K562 (cell line): ENCODE results near the gene RAE1. TPM values are rescaled to one million over a fixed set of nuclear protein-coding genes. Genes with fewer than 3 reads are reported as not detected.

ENCODE experiments used
- ATAC-seq: fragments of 200-7000 bp; cut with Tn5 transposase; 3 replicates; pipeline ENCODE4 v1.9.1; 2020; ENCODE audit warnings: moderate library complexity
- BruUV-seq: library from RNA; stranded (reverse); fragments of 400-500 nt; replicated peaks from 2 replicates; lab custom pipeline; 2021; lab: Mats Ljungman, UMichigan
- CTCF ChIA-PET: fragments of 300-600 bp; formaldehyde crosslinking; extraction: SDS; loops from one replicate; lab custom pipeline; 2021; ENCODE audit warnings: low intra/inter-chr PET ratio; lab: Yijun Ruan, JAX
- POLR2A ChIA-PET: fragments of 300-600, 350-650 bp; sonication (Branson Sonifier 250); formaldehyde crosslinking; extraction: SDS; loops from one replicate; lab custom pipeline; 2021; ENCODE audit warnings: antibody characterized with exemption, inconsistent platforms; lab: Yijun Ruan, JAX
- DNase-seq, 4 experiments: peaks; one replicate each; pipeline versions ENCODE4 v3.0.0 to v3.0.0-alpha.2; 2011 to 2018; ENCODE audit warnings: low spot score in 3 of 4, mixed read lengths in 3 of 4; ENCODE audit errors: extremely low read depth in 1 of 4
- FAIRE-seq: peaks from 2 replicates; lab custom pipeline; 2011; peaks lifted over from hg19 to GRCh38; lab: Jason Lieb, UNC
- H2AFZ ChIP-seq: 2 replicates; pipeline ENCODE4 v1.6.0; 2011; ENCODE audit warnings: low read depth, low read length, control low read depth, inconsistent platforms
- H3K27ac ChIP-seq: fragments of 200-600 bp; 3 replicates; pipeline ENCODE4 v1.8.0; 2011; ENCODE audit warnings: low read depth, mild to moderate bottlenecking, control low read depth, inconsistent platforms, low read length, moderate library complexity, mixed read lengths; ENCODE audit errors: extremely low read depth
- H3K27me3 ChIP-seq, 2 experiments: fragments of 300-600 bp in 1 of 2; 2 replicates in 1 of 2; 3 replicates in 1 of 2; pipeline versions ENCODE4 v1.6.0 to v1.8.0; 2011; ENCODE audit warnings: inconsistent platforms in 2 of 2, low read length in 2 of 2, mild to moderate bottlenecking in 1 of 2, mixed read lengths in 1 of 2, moderate library complexity in 1 of 2; ENCODE audit not compliant: control insufficient read depth in 2 of 2, insufficient read depth in 2 of 2
- H3K36me3 ChIP-seq: fragments of 300-600 bp; 3 replicates; pipeline ENCODE4 v1.8.0; 2011; ENCODE audit warnings: mild to moderate bottlenecking, low read length, inconsistent platforms; ENCODE audit not compliant: control insufficient read depth, insufficient read depth
- H3K4me1 ChIP-seq, 2 experiments: fragments of 200-600 bp in 1 of 2; replicated peaks in 1 of 2; 2 replicates in 1 of 2; 3 replicates in 1 of 2; pipeline versions ENCODE4 v1.5.1 to v1.8.0; 2011; ENCODE audit warnings: inconsistent platforms in 2 of 2, low read length in 2 of 2, mild to moderate bottlenecking in 1 of 2, mixed read lengths in 1 of 2, moderate library complexity in 1 of 2; ENCODE audit not compliant: control insufficient read depth in 2 of 2, insufficient read depth in 2 of 2
- H3K4me2 ChIP-seq: 2 replicates; pipeline ENCODE4 v1.6.1; 2011; ENCODE audit warnings: low read length, control low read depth, inconsistent platforms, mixed read lengths; ENCODE audit not compliant: insufficient read depth
- H3K4me3 ChIP-seq: fragments of 200-600 bp; sonication (generic), shearing (Covaris generic); 2 replicates; pipeline ENCODE4 v1.5.1; 2016; ENCODE audit warnings: control low read depth, inconsistent platforms
- H3K79me2 ChIP-seq: fragments of 200-600 bp; 3 replicates; pipeline ENCODE4 v1.8.0; 2011; ENCODE audit warnings: low read length, inconsistent platforms; ENCODE audit not compliant: control insufficient read depth, insufficient read depth
- H3K9ac ChIP-seq, 2 experiments: 2 replicates each; pipeline versions ENCODE4 v1.6.0 to v1.6.1; 2011; ENCODE audit warnings: low read depth in 2 of 2, low read length in 2 of 2, control low read depth in 1 of 2, inconsistent platforms in 1 of 2, mild to moderate bottlenecking in 1 of 2, mixed read lengths in 1 of 2; ENCODE audit not compliant: insufficient read depth in 1 of 2
- H3K9me1 ChIP-seq: one replicate; pipeline ENCODE4 v1.6.0; 2011; ENCODE audit warnings: inconsistent platforms, mild to moderate bottlenecking, low read length, moderate library complexity; ENCODE audit not compliant: control insufficient read depth, insufficient read depth
- H3K9me3 ChIP-seq: replicated peaks from 2 replicates; pipeline ENCODE4 v1.5.1; 2011; ENCODE audit warnings: low read depth, low read length, inconsistent platforms; ENCODE audit not compliant: control insufficient read depth, insufficient read depth
- H4K20me1 ChIP-seq: replicated peaks from 2 replicates; pipeline ENCODE4 v1.6.1; 2011; ENCODE audit warnings: low read length, inconsistent platforms, mixed read lengths; ENCODE audit not compliant: control insufficient read depth, insufficient read depth
- BMI1 ChIP-seq: fragments of 150-350 bp; IDR thresholded peaks from 2 replicates; pipeline ENCODE4 v1.6.1; 2014; ENCODE audit warnings: low read length
- CXXC5 ChIP-seq: fragments of 250-450 bp; sonication (Bioruptor Pico); IDR thresholded peaks from 2 replicates; pipeline ENCODE4 v1.8.0; 2022; ENCODE audit warnings: inconsistent platforms, mild to moderate bottlenecking, moderate library complexity
- ETV6 ChIP-seq, 3 experiments: fragments of 150-350 bp in 1 of 3; sonication (generic) in 1 of 3; formaldehyde crosslinking in 1 of 3; IDR thresholded peaks; 2 replicates each; pipeline versions ENCODE4 v1.6.1 to v1.8.0; 2014 to 2022; ENCODE audit warnings: borderline replicate concordance in 2 of 3, low read depth in 2 of 3, antibody characterized with exemption in 1 of 3, low read length in 1 of 3, mild to moderate bottlenecking in 1 of 3, missing genetic modification reagents in 1 of 3
- HMG20B ChIP-seq: fragments of 250-450 bp; sonication (Bioruptor Pico); IDR thresholded peaks from 2 replicates; pipeline ENCODE4 v1.5.0; 2021; ENCODE audit warnings: mild to moderate bottlenecking
- KLF10 ChIP-seq: fragments of 250-450 bp; sonication (Bioruptor Pico); IDR thresholded peaks from 2 replicates; pipeline ENCODE4 v1.6.1; 2021; ENCODE audit warnings: matching md5 sums
- LARP7 ChIP-seq: fragments of 450-650 bp; IDR thresholded peaks from 2 replicates; pipeline ENCODE4 v1.6.1; 2016
- NCOR1 ChIP-seq: fragments of 450-650 bp; IDR thresholded peaks from 2 replicates; pipeline ENCODE4 v1.6.1; 2016; ENCODE audit warnings: mild to moderate bottlenecking, moderate library complexity
- NR2C1 ChIP-seq, 2 experiments: fragments of 450-650 bp; IDR thresholded peaks; 2 replicates each; pipeline ENCODE4 v1.6.1; 2017; ENCODE audit warnings: mild to moderate bottlenecking in 2 of 2, antibody characterized with exemption in 1 of 2, inconsistent platforms in 1 of 2, missing compliant biosample characterization in 1 of 2, missing genetic modification characterization in 1 of 2
- PML ChIP-seq: IDR thresholded peaks from 2 replicates; pipeline ENCODE4 v1.6.1; 2012; ENCODE audit warnings: low read length, inconsistent platforms
- POU5F1 ChIP-seq: fragments of 150-350 bp; IDR thresholded peaks from 2 replicates; pipeline ENCODE4 v1.6.1; 2014; ENCODE audit warnings: borderline replicate concordance, low read length, low read depth, mild to moderate bottlenecking; ENCODE audit not compliant: partially characterized antibody
- RBFOX2 ChIP-seq: fragments of 200-400 bp; formaldehyde crosslinking; IDR thresholded peaks from 2 replicates; pipeline ENCODE4 v1.6.1; 2017; ENCODE audit warnings: low read depth, mild to moderate bottlenecking, low read length, moderate library complexity
- RFX5 ChIP-seq: IDR thresholded peaks from 2 replicates; pipeline ENCODE4 v1.6.1; 2011; ENCODE audit warnings: low read depth, mild to moderate bottlenecking, improper control_type of control experiment, low read length
- SFPQ ChIP-seq: fragments of 200-400 bp; formaldehyde crosslinking; IDR thresholded peaks from 2 replicates; pipeline ENCODE4 v1.6.1; 2017; ENCODE audit warnings: mild to moderate bottlenecking, low read depth, low read length, moderate library complexity
- SMARCC2 ChIP-seq: fragments of 450-650 bp; IDR thresholded peaks from 2 replicates; pipeline ENCODE4 v1.6.1; 2017; ENCODE audit warnings: antibody characterized with exemption, moderate library complexity, mild to moderate bottlenecking, low read depth
- TAF7 ChIP-seq: fragments of 450-650 bp; IDR thresholded peaks from 2 replicates; pipeline ENCODE4 v1.6.1; 2016; ENCODE audit warnings: missing genetic modification characterization, missing compliant biosample characterization
- ZBTB9 ChIP-seq: fragments of 450-650 bp; formaldehyde crosslinking; IDR thresholded peaks from 2 replicates; pipeline ENCODE4 v1.4.0; 2020; ENCODE audit warnings: mild to moderate bottlenecking, moderate library complexity
- ZFPM2 ChIP-seq: fragments of 250-450 bp; sonication (Bioruptor Pico); IDR thresholded peaks from 2 replicates; pipeline ENCODE4 v1.5.1; 2022; ENCODE audit warnings: mild to moderate bottlenecking
- ZNF143 ChIP-seq: sonication (generic); formaldehyde crosslinking; IDR thresholded peaks from 2 replicates; pipeline ENCODE4 v1.9.0; 2022; ENCODE audit warnings: mild to moderate bottlenecking, missing genetic modification reagents
- ZNF217 ChIP-seq: sonication (generic); formaldehyde crosslinking; IDR thresholded peaks from 2 replicates; pipeline ENCODE4 v1.8.0; 2022; ENCODE audit warnings: mild to moderate bottlenecking, missing genetic modification reagents
- ZNF274 ChIP-seq: IDR thresholded peaks from 2 replicates; pipeline ENCODE4 v1.6.1; 2011; ENCODE audit warnings: low read depth, mild to moderate bottlenecking, low read length, moderate library complexity, borderline replicate concordance
- WGBS: fragments of 100-300 bp; shearing (Covaris generic); methylation state at CpG from one replicate; pipeline ENCODE4 v1.1.6; 2016; ENCODE audit warnings: low coverage, mixed read lengths; ENCODE audit not compliant: insufficient coverage; ENCODE audit errors: missing lambda C conversion rate; 5-methylcytosine and 5-hydroxymethylcytosine counted together
- in situ Hi-C: fragments of 300-500 bp; cut with MboI; formaldehyde crosslinking; loops from 4 replicates; pipeline ENCODE4 v1.15.0; 2018; ENCODE audit warnings: inconsistent platforms, mixed read lengths
- intact Hi-C: fragments of 100-400 bp; cut with micrococcal nuclease; formaldehyde crosslinking; loops from 2 replicates; pipeline ENCODE4 v1.14.2; 2022
- polyA plus RNA-seq, 8 experiments: library from polyadenylated mRNA; depleted of rRNA in 4 of 8; stranded (reverse) in 5 of 8; unstranded in 3 of 8; fragments of >200 nt; fragmentation: Nextera tagmentation in 2 of 8; fragmentation: Illumina TruSeq in 1 of 8; extraction: Ambion mirVana in 2 of 8; extraction: Trizol in 1 of 8; gene quantifications; 2 replicates each; pipeline versions ENCODE4 v1.2.1 to v1.2.3, GENCODE V29; 2011 to 2014; ENCODE audit warnings: inconsistent platforms in 1 of 8, missing spikeins in 1 of 8
- total RNA-seq, 7 experiments: library from RNA; depleted of rRNA in 6 of 7; stranded (reverse); fragments of >200 nt in 6 of 7; fragmentation: Illumina TruSeq in 2 of 7; extraction: Trizol in 2 of 7; gene quantifications; 2 replicates each; pipeline versions ENCODE4 v1.2.1 to v1.2.3, GENCODE V29; 2011 to 2021; ENCODE audit warnings: low replicate concordance in 1 of 7

RAE1 gene
- total and polyA plus RNA-seq, 9 of the 15 experiments (the other 6 are each of a cell fraction or from before 2014, with no cell fraction given), result 33.7 to 248 (median 77.7) TPM

- TF ChIP-seq HMG20B (CRISPR knock-in tag), result no peak
- TF ChIP-seq POU5F1, result no peak
- TF ChIP-seq TAF7 (tag), result no peak
- TF ChIP-seq BMI1, result no peak
- TF ChIP-seq ZNF217 (CRISPR knock-in tag), result no peak
- no peak for TF ChIP-seq ZBTB9
- TF ChIP-seq ZFPM2, result no peak
Measured at GRCh38 chr20:57310821-57311514, 40.1 kb upstream of the RAE1 start (continued).

GRCh38 chr20:57312138-57312537, 38.9 kb upstream of the RAE1 start:
- CTCF ChIA-PET, result no interaction called here
- no peak for TF ChIP-seq KLF10 (CRISPR knock-in tag)
- no peak for TF ChIP-seq SFPQ
- no peak for TF ChIP-seq ETV6 (IDR thresholded peaks at IDR 0.05; ENCODE audit: borderline replicate concordance in 1 of 2, low read depth in 2 of 2, low read length in 1 of 2)
- TF ChIP-seq ETV6 (CRISPR knock-in tag; IDR thresholded peaks at IDR 0.05; ENCODE audit: borderline replicate concordance), result no peak
- TF ChIP-seq SMARCC2, result no peak
- no peak for TF ChIP-seq NR2C1 (IDR thresholded peaks at IDR 0.05)
- no peak for TF ChIP-seq NR2C1 (tag; IDR thresholded peaks at IDR 0.05)
- no peak for TF ChIP-seq PML
- TF ChIP-seq ZNF143 (CRISPR knock-in tag), result no peak
- no peak for TF ChIP-seq LARP7
- TF ChIP-seq RBFOX2, result no peak
- no peak for TF ChIP-seq ZNF274
- no peak for TF ChIP-seq NCOR1
- TF ChIP-seq RFX5, result no peak
- no peak for TF ChIP-seq CXXC5

More at GRCh38 chr20:57312138-57312537, 38.9 kb upstream of the RAE1 start:
- Histone ChIP-seq H3K79me2 (no peaks in the 10 kb centered on the region), H3K9me3 (no peaks in the 10 kb centered on the region), H3K4me2 (no peak overlapping the region), H3K9ac (no peak overlapping the region), H3K4me1 (no peaks in the 10 kb centered on the region), H3K4me3 (no peak overlapping the region), H3K27ac (no peak overlapping the region), H2AFZ (no peak overlapping the region), H3K9me1 (no peaks in the 10 kb centered on the region), H3K36me3 (no peaks in the 10 kb centered on the region), H3K27me3 (peaks cover 26 to 57% of the 10 kb centered on the region in 2 experiments), H4K20me1 (no peaks in the 10 kb centered on the region; the same call in 1 of the 2 replicates)
- DNase-seq (no peak), ATAC-seq (no peak), FAIRE-seq (no peak)
- POLR2A ChIA-PET, result no interaction called here
- in situ Hi-C loops (no loop called here), intact Hi-C loops (no loop called here)
- no TSS peak for BruUV-seq
- WGBS, result 0% methylated on average over 6 of the region's 6 CpGs
